BLaER1 treated with 17β-estradiol and CSF1 and Interleukin-3, amounts not matched to agents 10 nM and 100 nM (cell line): ENCODE results near the gene PIK3R2.
A peak's percentile ranks its signal among the peaks of the same experiment; 100 is the strongest.

Experiments
- H3K27ac ChIP-seq, 11 experiments: shearing (Covaris generic); formaldehyde crosslinking; 2 replicates each; pipeline ENCODE4 v1.8.1; 2022
- H3K27me3 ChIP-seq, 11 experiments: shearing (Covaris generic); formaldehyde crosslinking; 2 replicates each; pipeline ENCODE4 v1.8.1; 2022
- H3K36me3 ChIP-seq, 11 experiments: shearing (Covaris generic); formaldehyde crosslinking; 2 replicates each; pipeline ENCODE4 v1.8.1; 2022
- H3K4me1 ChIP-seq, 10 experiments: shearing (Covaris generic); formaldehyde crosslinking; 2 replicates each; pipeline ENCODE4 v1.8.1; 2022
- H3K4me2 ChIP-seq, 11 experiments: shearing (Covaris generic); formaldehyde crosslinking; 2 replicates each; pipeline ENCODE4 v1.8.1; 2022
- H3K4me3 ChIP-seq, 10 experiments: shearing (Covaris generic); formaldehyde crosslinking; 2 replicates each; pipeline ENCODE4 v1.8.1; 2022
- H3K9ac ChIP-seq, 11 experiments: shearing (Covaris generic); formaldehyde crosslinking; 2 replicates each; pipeline ENCODE4 v1.8.1; 2022
- H3K9me3 ChIP-seq, 11 experiments: shearing (Covaris generic); formaldehyde crosslinking; replicated peaks in 1 of 11; 2 replicates each; pipeline ENCODE4 v1.8.1; 2022
- H4K20me1 ChIP-seq, 11 experiments: shearing (Covaris generic); formaldehyde crosslinking; 2 replicates each; pipeline ENCODE4 v1.8.1; 2022
- Cebpa-rat ChIP-seq, 11 experiments: shearing (Covaris generic); IDR thresholded peaks; 2 replicates each; pipeline ENCODE4 v1.8.1; 2022

PIK3R2 gene

GRCh38 chr19:18143902-18144301 is 9.1 kb upstream of the PIK3R2 start:
- Histone ChIP-seq H3K4me3 (no peak overlapping the region), H3K27me3 (no peaks in the 10 kb centered on the region), H3K4me1 (no peaks in the 10 kb centered on the region), H3K4me2 (no peak overlapping the region), H3K27ac (no peak overlapping the region), H3K9ac (no peak overlapping the region), H3K9me3 (no peaks in the 10 kb centered on the region), H3K36me3 (peaks cover 82 to 98% (median 91%) of the 10 kb centered on the region in 11 experiments), H4K20me1 (peaks cover 0 to 4% (median 0%) of the 10 kb centered on the region in 11 experiments; a peak in 3 of 22 replicates)
- no peak for TF ChIP-seq Cebpa-rat (IDR thresholded peaks at IDR 0.05)

GRCh38 chr19:18144361-18144760 is 8.6 kb upstream of the PIK3R2 start:
- Histone ChIP-seq H4K20me1 (peaks cover 0 to 4% (median 0%) of the 10 kb centered on the region in 11 experiments; a peak in 3 of 22 replicates), H3K9ac (no peak overlapping the region), H3K27me3 (no peaks in the 10 kb centered on the region), H3K9me3 (no peaks in the 10 kb centered on the region), H3K4me3 (no peak overlapping the region), H3K4me2 (no peak overlapping the region), H3K27ac (no peak overlapping the region), H3K36me3 (peaks cover 80 to 98% (median 88%) of the 10 kb centered on the region in 11 experiments), H3K4me1 (no peaks in the 10 kb centered on the region)
- TF ChIP-seq Cebpa-rat (IDR thresholded peaks at IDR 0.05) = no peak

GRCh38 chr19:18144906-18145305 is 8.1 kb upstream of the PIK3R2 start:
- Histone ChIP-seq H3K4me1 (no peaks in the 10 kb centered on the region), H3K4me2 (no peak overlapping the region), H3K4me3 (no peak overlapping the region), H4K20me1 (peaks cover 0 to 4% (median 0%) of the 10 kb centered on the region in 11 experiments; a peak in 3 of 22 replicates), H3K9ac (no peak overlapping the region), H3K36me3 (peaks cover 82 to 100% (median 86%) of the 10 kb centered on the region in 11 experiments), H3K27ac (no peak overlapping the region), H3K27me3 (no peaks in the 10 kb centered on the region), H3K9me3 (no peaks in the 10 kb centered on the region)
- no peak for TF ChIP-seq Cebpa-rat (IDR thresholded peaks at IDR 0.05)

- H3K4me1 ChIP-seq = no peaks in the 10 kb centered on the region
- peaks cover 78 to 99% (median 85%) of the 10 kb centered on the region in 11 experiments for H3K36me3 ChIP-seq
- H3K4me3 ChIP-seq = no peak overlapping the region
- no peak overlapping the region for H3K4me2 ChIP-seq
- no peak for TF ChIP-seq Cebpa-rat (IDR thresholded peaks at IDR 0.05)
- H3K9ac ChIP-seq = no peak overlapping the region
- H4K20me1 ChIP-seq = peaks cover 0 to 4% (median 0%) of the 10 kb centered on the region in 11 experiments; a peak in 3 of 22 replicates
- no peaks in the 10 kb centered on the region for H3K9me3 ChIP-seq
- no peaks in the 10 kb centered on the region for H3K27me3 ChIP-seq
- no peak overlapping the region for H3K27ac ChIP-seq
Measured at GRCh38 chr19:18145391-18145999, 7.5 kb upstream of the PIK3R2 start.

- no peak overlapping the region for H3K4me3 ChIP-seq
- H3K36me3 ChIP-seq = peaks cover 59 to 82% (median 69%) of the 10 kb centered on the region in 11 experiments
- no peak for TF ChIP-seq Cebpa-rat (IDR thresholded peaks at IDR 0.05)
- H3K9ac ChIP-seq = no peak overlapping the region
- H3K4me2 ChIP-seq = no peak overlapping the region
- H3K27me3 ChIP-seq = no peaks in the 10 kb centered on the region
- H4K20me1 ChIP-seq = peaks cover 0 to 4% (median 0%) of the 10 kb centered on the region in 11 experiments; a peak in 3 of 22 replicates
- H3K4me1 ChIP-seq = peaks cover 11 to 16% (median 13%) of the 10 kb centered on the region in 10 experiments
- no peaks in the 10 kb centered on the region for H3K9me3 ChIP-seq
- H3K27ac ChIP-seq = no peak overlapping the region
Measured at GRCh38 chr19:18147396-18147795, 5.6 kb upstream of the PIK3R2 start.

- Histone ChIP-seq H3K36me3 (peaks cover 37 to 61% (median 47%) of the 10 kb centered on the region in 11 experiments), H3K4me1 (peaks cover 19 to 29% (median 24%) of the 10 kb centered on the region in 10 experiments), H4K20me1 (peaks cover 0 to 12% (median 8%) of the 10 kb centered on the region in 11 experiments; a peak in 15 of 22 replicates), H3K9ac (no peak overlapping the region), H3K27ac (no peak overlapping the region), H3K27me3 (no peaks in the 10 kb centered on the region), H3K4me2 (no peak overlapping the region), H3K9me3 (no peaks in the 10 kb centered on the region), H3K4me3 (no peak overlapping the region)
- no peak for TF ChIP-seq Cebpa-rat (IDR thresholded peaks at IDR 0.05)
Measured at GRCh38 chr19:18149596-18149975, 3.4 kb upstream of the PIK3R2 start.

GRCh38 chr19:18150776-18151624 is 2.0 kb upstream of the PIK3R2 start:
- Histone ChIP-seq H3K4me2 (peak overlapping the region; percentile 71 to 99 (median 98)), H3K27ac (peak overlapping the region in 10 of 11 experiments; percentile 85 to 99 (median 96); a peak in 15 of 22 replicates), H3K36me3 (peaks cover 23 to 55% (median 41%) of the 10 kb centered on the region in 11 experiments)

GRCh38 chr19:18152442-18152816 is 534 bp upstream of the PIK3R2 start:
- peak overlapping the region; percentile 83 to 98 (median 94) for H3K9ac ChIP-seq
- H3K27ac ChIP-seq = peak overlapping the region; percentile 85 to 99 (median 95)
- peak overlapping the region; percentile 74 to 92 (median 84) for H3K4me3 ChIP-seq
- no peaks in the 10 kb centered on the region for H3K27me3 ChIP-seq
- peaks cover 10 to 51% (median 35%) of the 10 kb centered on the region in 11 experiments; a peak in 21 of 22 replicates for H3K36me3 ChIP-seq
- TF ChIP-seq Cebpa-rat (IDR thresholded peaks at IDR 0.05) = no peak
- H3K4me1 ChIP-seq = peaks cover 40 to 50% (median 45%) of the 10 kb centered on the region in 10 experiments
- H4K20me1 ChIP-seq = peaks cover 0 to 37% (median 18%) of the 10 kb centered on the region in 11 experiments; a peak in 15 of 22 replicates
- no peaks in the 10 kb centered on the region for H3K9me3 ChIP-seq
- peak overlapping the region; percentile 71 to 99 (median 98) for H3K4me2 ChIP-seq

More at GRCh38 chr19:18150776-18151624, 2.0 kb upstream of the PIK3R2 start:
- H3K27me3 ChIP-seq = no peaks in the 10 kb centered on the region
- H3K9ac ChIP-seq = peak overlapping the region; percentile 83 to 98 (median 94); a peak in 19 of 22 replicates
- H4K20me1 ChIP-seq = peaks cover 0 to 23% (median 12%) of the 10 kb centered on the region in 11 experiments; a peak in 14 of 22 replicates
- no peak for TF ChIP-seq Cebpa-rat (IDR thresholded peaks at IDR 0.05)
- no peaks in the 10 kb centered on the region for H3K9me3 ChIP-seq
- H3K4me1 ChIP-seq = peaks cover 27 to 36% (median 30%) of the 10 kb centered on the region in 10 experiments
- H3K4me3 ChIP-seq = peak overlapping the region in 2 of 10 experiments; percentile 79 to 89; a peak in 1 of 20 replicates
